NCI-H187 (cell line): ENCODE data around the gene FOCAD.
"Not testable (repeated sequence)": the region's sequence is repeated elsewhere in the genome, so short reads cannot be mapped to it uniquely, and the experiment has no call there.

ENCODE experiments used
- DNase-seq, 2 experiments: peaks; one replicate each; lab custom pipeline; 2025; lab: John Stamatoyannopoulos, UW

FOCAD gene, protein sequence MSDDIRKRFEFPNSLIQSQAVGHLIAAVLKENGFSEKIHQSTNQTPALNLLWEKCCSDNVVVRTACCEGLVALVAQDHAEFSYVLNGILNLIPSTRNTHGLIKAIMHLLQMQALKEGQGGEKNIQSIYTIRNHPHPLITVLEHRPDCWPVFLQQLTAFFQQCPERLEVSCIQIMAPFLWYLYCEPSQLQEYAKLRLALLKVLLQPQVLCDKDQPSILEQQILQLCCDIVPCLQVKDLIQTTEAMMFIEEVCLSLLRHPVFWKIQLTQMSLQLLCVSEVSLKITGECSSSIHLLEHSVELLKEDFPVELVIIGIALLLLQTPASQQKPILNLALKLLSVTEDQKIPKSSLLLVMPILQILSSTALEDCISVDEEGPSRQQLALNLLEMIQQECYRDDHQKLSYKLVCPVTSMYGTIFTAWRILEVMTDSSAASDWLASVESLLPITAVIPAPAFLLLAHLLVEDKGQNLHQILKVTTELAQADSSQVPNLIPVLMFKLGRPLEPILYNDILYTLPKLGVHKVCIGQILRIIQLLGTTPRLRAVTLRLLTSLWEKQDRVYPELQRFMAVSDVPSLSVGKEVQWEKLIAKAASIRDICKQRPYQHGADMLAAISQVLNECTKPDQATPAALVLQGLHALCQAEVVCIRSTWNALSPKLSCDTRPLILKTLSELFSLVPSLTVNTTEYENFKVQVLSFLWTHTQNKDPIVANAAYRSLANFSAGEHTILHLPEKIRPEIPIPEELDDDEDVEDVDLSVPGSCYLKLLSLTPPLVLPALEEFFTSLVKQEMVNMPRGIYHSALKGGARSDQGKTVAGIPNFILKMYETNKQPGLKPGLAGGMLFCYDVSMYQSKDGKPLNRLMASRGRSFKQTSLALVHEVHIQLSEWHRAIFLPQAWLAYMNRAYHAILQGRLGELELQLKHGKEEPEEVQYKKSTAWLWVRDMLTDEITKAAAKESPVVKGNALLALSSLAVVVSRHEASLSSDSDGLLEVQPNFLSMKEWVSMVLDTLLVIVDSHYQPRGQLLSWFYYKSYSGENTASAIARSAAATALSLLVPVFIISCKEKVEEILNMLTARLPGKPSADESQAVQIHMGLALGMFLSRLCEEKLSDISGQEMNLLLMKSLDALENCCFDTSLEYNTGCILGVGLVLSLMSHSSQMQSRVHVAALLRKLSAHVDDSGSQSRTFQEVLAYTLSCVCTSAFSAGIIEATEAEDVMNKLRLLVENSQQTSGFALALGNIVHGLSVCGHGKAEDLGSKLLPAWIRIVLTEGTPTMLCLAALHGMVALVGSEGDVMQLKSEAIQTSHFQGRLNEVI (N-terminal part only)

DNA sequence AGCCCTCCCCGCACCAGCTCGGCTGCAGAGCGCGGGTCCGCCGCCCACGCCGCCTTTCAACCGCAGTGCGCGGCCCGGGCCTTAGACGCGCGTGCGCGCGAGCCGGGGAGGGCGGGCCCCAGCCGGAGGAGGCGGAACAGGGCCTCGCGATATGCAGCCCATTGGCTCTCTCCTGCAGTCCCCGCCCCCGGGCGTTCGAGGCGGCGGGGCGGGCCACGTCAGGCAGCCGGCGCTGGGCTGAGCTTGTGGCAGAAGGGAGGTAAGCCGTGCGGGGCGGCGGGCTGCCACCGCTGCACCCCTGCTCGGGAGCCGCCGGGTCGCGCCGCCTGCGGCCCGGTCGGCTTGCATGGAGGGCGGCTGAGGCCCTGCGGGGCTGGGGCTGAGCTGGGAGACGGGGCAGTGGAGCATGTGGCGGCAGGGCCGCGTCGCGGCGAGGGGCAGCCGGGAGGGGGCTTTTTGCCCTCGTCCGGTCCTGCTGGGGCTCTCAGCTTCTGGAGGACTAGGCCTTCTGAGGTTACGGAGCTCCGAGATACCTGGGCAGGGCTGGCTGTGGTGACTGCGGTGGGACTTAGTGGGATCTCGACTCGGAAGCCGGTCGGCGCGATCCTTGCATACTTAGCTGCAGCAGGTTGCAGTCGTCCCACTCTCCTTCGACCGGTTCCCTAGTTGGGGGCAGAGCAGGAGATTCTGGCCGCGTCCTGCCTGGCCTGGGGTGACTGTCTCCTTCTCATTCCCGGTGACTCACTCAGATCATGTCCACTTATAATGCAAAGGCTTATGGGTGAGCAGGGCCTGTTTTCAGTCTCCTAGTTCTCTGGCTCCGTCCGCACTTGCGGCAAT, at the start of gene FOCAD:
FOCAD (plus strand) TSS at position 225 of the 840 bp plus-strand sequence. CDS start 31,095 bp downstream, outside the sequence.
- DNase-seq = peak; percentile 72 to 82

DNA sequence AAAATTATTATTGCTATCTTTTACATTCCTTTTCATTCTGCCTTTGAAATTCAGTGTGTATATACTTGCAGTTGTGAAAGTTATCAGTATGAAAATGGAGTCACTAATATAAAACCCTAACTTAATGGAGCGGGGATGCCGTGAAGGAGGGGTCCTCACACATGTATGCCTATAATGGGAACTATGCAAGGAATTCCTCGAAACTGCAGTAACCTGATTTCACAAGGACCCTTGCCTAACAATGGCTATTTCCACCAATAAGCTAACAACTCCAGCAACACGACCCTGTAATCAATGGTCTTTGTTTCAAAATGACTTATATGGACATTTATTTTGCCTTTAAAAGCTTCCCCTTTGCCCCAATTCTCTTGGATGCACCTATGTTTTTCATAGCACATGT, 49.2 kb upstream of the FOCAD start:
- DNase-seq = no peak

DNA sequence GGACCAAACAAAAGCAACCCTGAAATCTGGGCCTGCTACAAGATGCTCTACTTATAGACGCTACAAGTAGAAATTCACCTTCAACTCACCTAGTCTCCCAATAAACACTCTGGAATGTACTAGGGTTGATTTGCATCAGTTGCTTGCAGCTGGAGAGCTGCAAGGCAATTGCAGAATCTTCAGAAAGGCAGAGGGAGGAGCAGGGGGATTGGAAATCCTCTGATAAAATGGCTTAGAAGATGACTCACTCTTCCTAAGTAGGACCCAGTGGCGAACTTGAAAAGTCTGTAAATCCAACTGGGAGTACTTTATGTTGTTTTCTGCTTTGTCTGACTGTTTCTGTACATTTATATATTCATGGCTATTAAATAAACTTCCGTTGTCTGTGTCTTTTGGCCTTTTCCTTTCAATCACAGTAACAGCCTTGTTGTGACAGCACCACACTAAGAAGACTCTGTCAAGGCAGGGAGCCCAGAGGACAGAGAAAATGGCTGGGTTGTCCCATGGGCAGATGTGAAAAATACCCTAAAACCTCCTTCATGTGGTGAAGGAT, 47.1 kb upstream of the FOCAD start:
- no peak for DNase-seq

DNA sequence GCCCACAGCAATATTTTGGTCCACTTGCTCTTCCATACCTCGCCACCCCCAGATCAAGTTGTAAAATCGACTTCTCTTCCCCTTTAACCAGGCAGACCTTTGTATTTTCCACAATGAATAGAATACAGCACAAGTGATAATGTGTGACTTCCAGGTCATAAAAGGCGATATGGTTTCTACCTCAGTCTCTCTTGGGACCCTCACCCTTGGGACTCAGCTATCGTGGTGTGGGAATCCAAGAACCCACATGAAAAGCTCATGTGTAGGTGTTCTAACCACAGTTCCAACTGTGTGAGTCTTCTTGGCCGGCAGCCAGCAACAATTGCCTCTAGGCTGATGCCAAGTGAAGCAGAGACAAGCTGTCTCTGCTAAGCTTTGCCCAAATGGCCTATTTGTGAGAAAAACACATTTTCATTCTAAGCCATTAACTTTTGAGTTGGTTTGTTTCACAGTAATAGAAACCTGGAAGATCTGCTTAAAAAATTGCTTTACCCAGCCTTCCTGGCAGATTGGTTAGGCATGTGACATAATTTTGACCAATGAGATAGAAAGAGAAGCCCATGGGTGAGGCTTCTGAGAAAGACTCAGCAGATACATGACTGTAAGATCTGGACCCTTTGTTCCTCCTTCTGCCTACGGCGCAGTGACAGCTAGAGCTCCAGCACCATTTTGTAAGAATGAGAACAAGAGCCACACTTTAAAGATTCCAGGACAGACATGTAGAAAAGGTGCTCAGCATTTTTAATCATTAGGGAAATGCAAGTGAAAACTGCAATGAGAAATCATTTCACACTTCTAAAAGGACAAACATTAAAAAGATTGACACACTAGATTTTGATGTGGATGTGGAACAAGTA, 43.5 kb upstream of the FOCAD start:
- peak; percentile 9 to 43 for DNase-seq

DNA sequence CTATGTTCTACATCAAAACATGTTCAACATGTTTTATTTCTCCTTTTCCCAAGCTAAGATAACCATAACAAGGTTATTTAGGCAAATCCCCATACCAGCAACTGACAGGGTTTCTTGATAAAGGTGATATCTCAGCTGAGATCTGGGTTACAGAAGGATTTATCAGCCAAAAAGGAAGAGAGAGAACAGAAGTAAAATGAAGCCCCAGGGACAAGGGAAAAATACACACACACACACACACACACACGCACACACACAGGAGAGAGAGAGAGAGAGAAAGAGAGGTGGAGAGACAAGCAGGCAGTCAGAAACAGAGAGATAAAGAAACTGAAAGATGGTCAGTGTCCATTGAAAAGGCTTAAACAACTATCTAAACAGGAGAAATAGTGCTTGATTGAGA, 42.0 kb upstream of the FOCAD start:
- DNase-seq = no peak

DNA sequence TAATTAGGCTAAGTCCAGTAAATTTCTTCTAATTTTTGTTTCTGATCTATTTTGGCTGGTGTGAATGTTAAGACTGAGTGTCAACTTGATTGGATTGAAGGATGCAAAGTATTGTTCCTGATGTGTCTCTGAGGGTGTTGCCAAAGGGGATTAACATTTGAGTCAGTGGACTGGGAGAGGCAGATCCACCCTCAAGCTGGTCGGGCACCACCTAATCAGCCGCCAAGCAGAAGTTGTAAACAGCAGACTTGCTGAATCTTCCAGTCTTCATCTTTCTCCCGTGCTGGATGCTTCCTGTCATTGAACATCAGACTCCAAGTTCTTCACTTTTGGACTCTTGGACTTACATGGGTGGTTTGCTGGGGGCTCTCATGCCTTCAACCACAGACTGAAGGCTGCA, 40.4 kb upstream of the FOCAD start:
- no peak for DNase-seq

DNA sequence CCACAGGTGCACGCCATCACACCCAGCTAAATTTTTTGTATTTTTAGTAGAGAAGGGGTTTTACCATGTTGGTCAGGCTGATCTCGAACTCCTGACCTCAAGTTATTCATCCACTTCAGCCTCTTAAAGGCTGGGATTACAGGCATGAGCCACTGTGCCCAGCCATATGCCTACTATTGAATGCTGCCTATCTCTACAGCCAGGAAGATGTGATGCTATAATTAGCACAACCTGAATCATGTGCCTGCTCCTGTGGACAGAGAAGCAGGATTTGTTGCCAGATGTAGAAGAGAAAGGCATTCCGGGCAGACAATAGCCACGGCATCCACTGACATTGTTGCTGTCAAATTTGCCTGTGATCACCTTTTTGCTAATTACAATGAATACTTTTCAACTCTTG, 37.4 kb upstream of the FOCAD start:
- DNase-seq = no peak

DNA sequence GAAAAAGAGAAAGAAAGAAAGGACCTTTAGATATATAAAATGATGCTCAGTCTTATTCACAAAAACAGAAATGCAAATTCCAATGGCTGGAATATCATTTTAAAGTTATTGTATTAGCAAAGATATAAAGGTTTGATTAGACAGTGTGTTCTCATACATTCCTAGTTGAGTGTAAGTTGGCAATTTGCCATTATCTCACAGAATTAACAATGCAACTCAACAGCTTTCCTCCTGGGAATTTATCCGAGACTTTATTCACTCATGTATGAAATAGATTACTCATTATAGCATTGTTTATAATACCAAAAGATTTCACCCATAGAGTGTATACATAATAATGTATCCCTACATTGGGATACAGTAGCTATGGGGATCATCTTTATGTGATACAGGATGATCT, 34.7 kb upstream of the FOCAD start:
- DNase-seq = no peak

DNA sequence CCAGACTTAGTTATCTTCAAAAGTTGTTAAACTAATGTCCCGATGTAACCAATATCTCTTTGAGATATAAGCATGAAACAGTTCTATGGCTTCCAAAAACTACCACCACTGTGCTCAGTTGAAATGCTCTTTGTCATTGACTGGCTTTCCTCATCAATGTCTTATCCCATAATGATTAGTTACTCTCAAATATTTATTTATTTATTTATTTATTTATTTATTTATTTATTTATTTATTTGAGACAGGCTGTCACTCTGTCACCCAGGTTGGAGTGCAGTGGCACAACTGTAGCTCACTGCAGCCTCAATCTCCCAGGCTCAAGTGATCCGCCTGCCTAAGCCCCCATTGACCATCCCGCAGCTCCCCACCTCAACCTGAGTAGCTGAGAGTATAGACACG, 33.7 kb upstream of the FOCAD start:
- DNase-seq = no peak

DNA sequence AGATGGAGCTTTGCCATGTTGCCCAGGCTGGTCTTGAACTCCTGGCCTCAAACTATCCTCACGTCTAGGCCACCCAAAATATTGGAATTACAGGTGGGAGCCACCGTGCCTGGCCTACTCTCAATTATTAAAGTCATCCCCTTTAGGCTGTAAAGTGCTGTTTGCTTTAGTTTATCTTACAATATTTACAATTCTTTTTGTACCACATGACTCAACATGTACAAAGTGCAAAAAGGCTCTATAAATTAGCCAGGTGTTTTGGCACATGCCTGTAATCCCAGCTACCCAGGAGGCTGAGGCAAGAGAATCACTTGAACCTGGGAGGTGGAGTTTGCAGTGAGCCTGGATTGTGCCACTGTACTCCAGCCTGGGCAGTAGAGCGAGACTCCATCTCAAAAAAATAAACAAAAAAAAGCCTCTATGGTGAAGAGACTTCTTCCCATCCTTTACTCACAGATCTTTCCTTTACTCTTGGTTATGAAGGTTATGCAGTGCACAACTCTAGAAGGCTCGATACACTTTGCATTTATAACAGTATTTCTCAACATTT, 33.2 kb upstream of the FOCAD start:
- DNase-seq = no peak

DNA sequence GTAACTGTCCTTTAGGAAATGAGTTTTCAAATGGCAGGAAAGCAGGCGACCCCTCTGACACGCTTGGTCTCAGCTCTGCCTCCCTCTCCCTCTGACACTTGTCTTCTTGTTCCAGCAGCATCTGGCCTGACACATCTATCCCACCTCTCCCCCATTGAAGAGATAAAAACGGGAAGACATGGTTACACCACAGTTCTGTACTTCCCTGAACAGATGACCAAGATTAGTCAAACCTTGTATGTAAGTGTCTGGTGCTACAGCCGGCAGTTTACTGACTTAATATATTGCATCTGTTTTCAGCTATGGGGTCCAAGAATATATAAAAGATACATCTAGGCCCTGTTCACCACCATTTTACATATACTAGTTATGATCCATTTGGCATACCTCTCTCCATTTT, 32.1 kb upstream of the FOCAD start:
- no peak for DNase-seq

DNA sequence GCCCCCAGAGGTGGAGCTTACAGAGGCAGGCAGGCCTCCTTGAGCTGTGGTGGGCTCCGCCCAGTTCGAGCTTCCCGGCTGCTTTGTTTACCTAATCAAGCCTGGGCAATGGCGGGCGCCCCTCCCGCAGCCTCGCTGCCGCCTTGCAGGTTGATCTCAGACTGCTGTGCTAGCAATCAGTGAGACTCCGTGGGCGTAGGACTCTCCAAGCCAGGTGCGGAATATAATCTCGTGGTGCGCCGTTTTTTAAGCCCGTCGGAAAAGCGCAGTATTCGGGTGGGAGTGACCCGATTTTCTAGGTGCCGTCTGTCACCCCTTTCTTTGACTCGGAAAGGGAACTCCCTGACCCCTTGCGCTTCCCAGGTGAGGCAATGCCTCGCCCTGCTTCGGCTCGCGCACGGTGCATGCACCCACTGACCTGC, 25.8 kb upstream of the FOCAD start:
- not testable (repeated sequence) for DNase-seq

DNA sequence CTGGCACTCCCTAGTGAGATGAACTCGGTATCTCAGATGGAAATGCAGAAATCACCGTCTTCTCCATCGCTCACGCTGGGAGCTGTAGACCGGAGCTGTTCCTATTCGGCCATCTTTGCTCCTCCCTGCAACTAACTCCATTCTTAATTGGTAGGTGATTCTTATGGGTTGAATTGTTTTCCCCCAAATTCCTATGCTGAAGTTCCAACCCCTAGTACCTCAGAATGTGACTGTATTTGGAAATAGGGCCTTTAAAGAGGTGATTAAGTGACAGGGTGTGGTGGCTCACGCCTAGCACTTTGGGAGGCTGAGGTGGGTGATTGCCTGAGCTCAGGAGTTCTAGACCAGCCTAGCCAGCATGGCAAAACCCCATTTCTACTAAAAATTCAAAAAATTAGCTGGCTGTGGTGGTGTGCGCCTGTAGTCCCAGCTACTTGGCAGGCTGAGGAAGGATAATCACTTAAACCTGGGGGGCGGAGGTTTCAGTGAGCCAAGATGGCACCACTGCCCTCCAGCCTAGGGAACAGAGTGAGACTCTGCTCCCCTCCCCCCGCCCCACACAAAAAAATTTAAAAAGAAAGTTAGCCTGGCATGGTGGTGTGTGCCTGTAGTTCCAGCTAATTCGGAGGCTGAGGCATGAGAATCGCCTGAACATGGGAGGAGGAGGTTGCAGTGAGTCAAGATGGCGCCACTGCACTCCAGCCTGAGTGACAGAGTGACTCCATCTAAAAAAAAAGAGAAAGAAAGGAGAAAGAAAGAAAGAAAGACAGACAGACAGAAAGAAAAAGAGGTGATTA, 25.2 kb upstream of the FOCAD start:
- DNase-seq = peak in 1 of 2 experiments; percentile 10

DNA sequence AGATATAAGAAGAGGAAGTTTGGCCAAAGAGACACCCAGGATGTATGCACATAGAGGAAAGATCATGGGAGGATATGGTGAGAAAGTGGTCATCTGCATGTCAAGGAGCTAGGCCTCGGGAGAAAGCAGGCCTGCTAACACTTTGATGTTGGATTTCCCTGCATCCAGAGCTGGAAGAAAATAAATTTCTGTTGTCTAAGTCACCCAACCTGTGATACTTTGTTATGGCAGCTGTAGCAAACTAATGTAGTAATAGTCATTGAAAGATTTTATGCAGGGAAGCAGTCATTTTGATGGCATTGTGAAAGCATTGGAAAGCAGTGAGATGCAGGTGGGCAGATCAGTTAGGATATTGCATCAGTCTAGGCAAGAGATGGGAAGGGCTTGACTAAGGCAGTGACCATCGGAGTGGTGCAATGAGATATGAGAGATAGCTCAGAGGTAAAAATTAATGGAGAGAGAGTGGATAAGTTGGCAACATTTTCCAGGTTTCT, 24.5 kb upstream of the FOCAD start:
- DNase-seq = no peak

DNA sequence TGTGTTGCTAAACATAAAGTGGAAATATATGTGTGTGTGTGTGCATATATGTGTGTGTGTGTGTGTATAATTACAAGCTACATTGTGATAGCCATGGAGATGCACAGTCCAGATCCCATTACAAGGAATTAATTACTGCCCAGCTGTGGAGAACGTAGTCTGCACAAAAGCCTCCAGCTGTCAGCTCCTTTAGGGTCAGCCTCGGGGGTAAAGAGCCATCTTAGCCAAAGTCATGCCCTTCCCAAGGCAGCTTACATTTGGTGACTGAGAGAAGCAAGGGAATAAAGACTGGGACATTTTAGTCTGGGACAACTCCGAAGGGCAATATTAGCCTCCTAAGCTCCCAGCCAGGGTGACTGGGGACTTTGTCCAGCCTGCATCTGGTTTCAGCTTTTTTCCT, 21.9 kb upstream of the FOCAD start:
- no peak for DNase-seq

DNA sequence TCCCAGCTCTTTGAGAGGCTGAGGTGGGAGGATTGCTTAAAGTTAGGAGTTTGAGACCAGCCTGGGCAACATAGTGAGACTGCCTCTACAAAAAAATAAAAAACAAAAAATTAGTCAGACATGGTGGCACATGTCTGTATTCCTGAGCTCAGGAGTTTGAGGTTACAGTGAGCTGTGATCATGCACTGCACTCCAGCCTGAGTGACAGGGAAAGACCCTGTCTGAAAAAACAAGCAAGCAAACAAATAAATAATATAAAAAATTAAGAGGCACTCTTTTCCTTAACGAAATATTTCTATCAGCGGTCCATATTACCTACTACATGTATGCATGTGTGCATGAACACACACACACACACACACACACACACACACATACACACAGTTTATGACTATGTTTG, 20.9 kb upstream of the FOCAD start:
- no peak for DNase-seq

DNA sequence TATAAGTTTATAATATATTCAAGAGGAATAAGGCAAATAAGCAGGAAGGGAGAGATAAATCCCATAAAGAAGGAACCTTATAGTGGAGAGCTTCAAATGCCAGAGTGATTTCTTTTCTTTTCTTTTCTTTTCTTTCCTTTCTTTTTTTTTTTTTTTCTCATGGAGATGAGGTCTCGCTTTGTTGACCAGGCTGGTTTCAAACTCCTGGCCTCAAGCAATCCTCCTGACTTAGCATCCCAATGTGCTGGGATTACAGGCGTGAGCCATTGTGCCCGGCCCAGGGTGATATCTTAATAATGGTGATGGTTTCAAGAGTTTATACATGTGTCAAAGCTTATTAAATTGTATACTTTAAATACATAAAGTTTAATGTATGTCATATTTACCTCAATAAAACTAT, 19.6 kb upstream of the FOCAD start:
- no peak for DNase-seq

DNA sequence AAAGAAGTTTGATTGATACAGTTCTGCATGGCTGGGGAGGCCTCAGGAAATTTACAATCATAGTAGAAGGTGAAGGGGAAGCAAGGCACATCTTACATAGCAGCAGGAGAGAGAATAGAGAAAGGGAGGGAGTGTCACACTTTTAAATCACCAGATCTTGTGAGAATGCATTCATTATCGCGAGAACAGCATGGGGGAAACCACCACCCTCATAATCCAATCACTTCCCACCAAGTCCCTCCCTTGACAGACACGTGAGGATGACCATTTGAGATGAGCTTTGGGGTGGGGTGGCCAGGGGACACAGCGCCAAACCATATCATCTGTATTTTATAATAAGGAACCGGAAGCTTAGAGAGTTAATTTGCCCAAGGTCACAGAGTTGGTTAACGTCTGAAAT, 13.7 kb upstream of the FOCAD start:
- DNase-seq = no peak

DNA sequence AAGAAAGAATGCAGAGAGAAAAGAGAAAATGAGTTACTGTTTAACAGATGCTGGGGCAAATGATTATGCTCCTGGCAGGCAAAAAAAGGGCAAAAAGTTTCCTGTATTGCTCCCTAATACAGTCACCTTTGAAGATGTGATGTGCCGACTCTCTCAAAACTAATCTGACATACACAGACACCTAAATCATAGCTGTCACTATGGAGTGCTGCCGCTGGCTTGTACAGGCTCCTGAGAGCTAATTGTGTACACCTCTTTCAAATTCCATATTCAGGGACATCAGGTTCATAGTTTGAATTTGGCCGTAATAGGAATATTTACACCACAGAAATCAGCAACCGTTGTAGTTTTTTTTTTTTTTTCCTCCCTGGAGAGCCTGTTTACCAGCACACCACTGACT, 12.4 kb upstream of the FOCAD start:
- DNase-seq = no peak
